ENCODE measurements around the gene RASSF3.

The RASSF3 gene

GRCh38 chr12:64718649-64719048, 108.4 kb downstream of the RASSF3 start:
- peaks cover 73% of the 10 kb centered on the region for H3K36me3 Mint-ChIP-seq (ENCODE audit: low read depth)
- H3K4me3 Mint-ChIP-seq = no peak overlapping the region
- no peaks in the 10 kb centered on the region for H3K9me3 Mint-ChIP-seq

GRCh38 chr12:64720884-64721283, 110.6 kb downstream of the RASSF3 start:
- H3K36me3 Mint-ChIP-seq (ENCODE audit: low read depth) = peaks cover 61% of the 10 kb centered on the region
- DNase-seq = no peak
- H3K9me3 Mint-ChIP-seq = no peaks in the 10 kb centered on the region
- H3K4me1 Mint-ChIP-seq = no peaks in the 10 kb centered on the region
- no peak overlapping the region for H3K27ac Mint-ChIP-seq
- no peak overlapping the region for H3K4me3 Mint-ChIP-seq
- no peak for TF ChIP-seq CTCF (IDR thresholded peaks at IDR 0.05)
- H3K27me3 Mint-ChIP-seq (ENCODE audit: low read depth, poor library complexity) = no peaks in the 10 kb centered on the region

More at GRCh38 chr12:64718649-64719048, 108.4 kb downstream of the RASSF3 start:
- Mint-ChIP-seq H3K27me3 (ENCODE audit: low read depth, poor library complexity) (no peaks in the 10 kb centered on the region), H3K27ac (no peak overlapping the region), H3K4me1 (no peaks in the 10 kb centered on the region)
- no peak for DNase-seq
- no peak for TF ChIP-seq CTCF (IDR thresholded peaks at IDR 0.05)

- no peak for TF ChIP-seq CTCF (IDR thresholded peaks at IDR 0.05)
- DNase-seq = no peak
- peaks cover 57% of the 10 kb centered on the region for H3K36me3 Mint-ChIP-seq (ENCODE audit: low read depth)
- H3K27me3 Mint-ChIP-seq (ENCODE audit: low read depth, poor library complexity) = no peaks in the 10 kb centered on the region
- H3K27ac Mint-ChIP-seq = peak overlapping the region; percentile 31
- H3K9me3 Mint-ChIP-seq = no peaks in the 10 kb centered on the region
- H3K4me3 Mint-ChIP-seq = no peak overlapping the region
- no peaks in the 10 kb centered on the region for H3K4me1 Mint-ChIP-seq
These were observed 112.5 kb downstream of the RASSF3 start for GRCh38 chr12:64722835-64723234.

DNA sequence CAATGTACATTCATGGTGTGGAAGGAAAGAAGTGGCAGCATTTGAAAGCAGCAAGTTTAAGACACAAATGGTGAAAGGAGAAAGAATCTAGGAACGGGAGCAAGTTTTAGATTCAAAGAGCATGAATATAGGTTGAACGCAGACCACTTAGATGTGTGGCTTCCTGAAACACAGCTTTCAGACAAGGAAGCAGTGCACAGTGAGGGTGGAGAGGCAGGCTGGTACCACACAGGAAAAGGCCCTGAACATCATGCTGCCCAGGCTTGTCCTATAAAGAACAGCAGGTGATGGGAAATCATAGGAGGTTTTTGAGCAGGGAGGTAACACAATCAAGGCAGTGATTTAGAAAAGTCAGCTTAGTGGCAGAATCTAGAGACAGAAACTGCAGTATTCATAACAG, 113.3 kb downstream of the RASSF3 start:
- no peak overlapping the region for H3K27ac Mint-ChIP-seq
- DNase-seq = no peak
- H3K36me3 Mint-ChIP-seq (ENCODE audit: low read depth) = peaks cover 60% of the 10 kb centered on the region
- H3K4me3 Mint-ChIP-seq = no peak overlapping the region
- no peaks in the 10 kb centered on the region for H3K27me3 Mint-ChIP-seq (ENCODE audit: low read depth, poor library complexity)
- no peak for TF ChIP-seq CTCF (IDR thresholded peaks at IDR 0.05)
- H3K4me1 Mint-ChIP-seq = no peaks in the 10 kb centered on the region
- H3K9me3 Mint-ChIP-seq = no peaks in the 10 kb centered on the region

GRCh38 chr12:64724201-64724745, 114.0 kb downstream of the RASSF3 start:
- Mint-ChIP-seq H3K4me3 (no peak overlapping the region), H3K27me3 (ENCODE audit: low read depth, poor library complexity) (no peaks in the 10 kb centered on the region), H3K36me3 (ENCODE audit: low read depth) (peaks cover 65% of the 10 kb centered on the region), H3K4me1 (no peaks in the 10 kb centered on the region), H3K27ac (no peak overlapping the region), H3K9me3 (no peaks in the 10 kb centered on the region)
- no peak for DNase-seq
- no peak for TF ChIP-seq CTCF (IDR thresholded peaks at IDR 0.05)

DNA sequence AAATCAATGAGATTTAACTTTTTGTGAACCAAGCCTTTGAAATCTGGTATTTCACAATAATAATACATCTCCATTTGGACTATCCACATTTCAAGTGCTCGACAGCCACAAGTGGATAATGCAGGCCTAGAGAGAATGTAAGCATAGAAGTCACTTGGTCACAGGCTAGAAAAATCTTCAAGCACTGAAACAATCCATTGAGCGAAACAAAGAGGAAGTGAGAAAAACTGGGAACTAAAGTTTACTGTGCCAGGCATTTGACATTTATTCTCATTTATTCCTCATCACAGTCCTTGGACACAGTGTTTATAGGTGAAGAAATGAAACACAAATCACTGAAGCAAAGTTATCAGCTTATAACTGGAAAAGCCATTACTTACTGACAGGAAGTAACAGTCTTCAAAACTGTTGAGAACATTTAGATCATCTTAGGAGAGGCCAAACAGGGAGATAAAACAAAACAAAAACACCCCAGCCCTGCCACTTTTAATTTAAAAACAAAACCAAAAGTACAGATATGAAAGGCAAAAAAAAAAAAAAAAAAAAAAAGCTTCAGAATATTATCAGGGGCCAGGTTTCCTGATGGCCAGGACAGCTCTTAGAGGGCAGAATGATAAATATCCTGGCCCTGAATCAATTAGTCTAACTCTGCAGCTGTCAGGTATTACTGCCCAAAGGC, 119.8 kb downstream of the RASSF3 start:
- Mint-ChIP-seq H3K36me3 (ENCODE audit: low read depth) (peaks cover 66% of the 10 kb centered on the region), H3K4me1 (peaks cover 11% of the 10 kb centered on the region), H3K4me3 (no peak overlapping the region), H3K27ac (peak overlapping the region; percentile 20), H3K9me3 (no peaks in the 10 kb centered on the region), H3K27me3 (ENCODE audit: low read depth, poor library complexity) (no peaks in the 10 kb centered on the region)
- no peak for TF ChIP-seq CTCF (IDR thresholded peaks at IDR 0.05)
- DNase-seq = no peak

Measured in nephron progenitor cell (in vitro differentiated cells).